MM.1S (cell line): Measurements from ENCODE around the gene TOMM40L.

Experiments used
- DNase-seq: peaks from one replicate; pipeline ENCODE4 v3.0.0-alpha.2; 2015
- H2AFZ ChIP-seq: fragments of 300-600 bp; sonication (generic); 2 replicates; pipeline ENCODE4 v1.6.0; 2016; ENCODE audit warnings: antibody characterized with exemption, low read length
- H3F3A ChIP-seq: fragments of 300-600 bp; sonication (generic); 2 replicates; pipeline ENCODE4 v1.6.1; 2016; ENCODE audit warnings: mild to moderate bottlenecking, antibody characterized with exemption, low read length, moderate library complexity, mixed read lengths; ENCODE audit not compliant: insufficient read depth
- H3K27ac ChIP-seq: fragments of 300-600 bp; sonication (generic); 2 replicates; pipeline ENCODE4 v1.5.1; 2016; ENCODE audit warnings: mild to moderate bottlenecking, low read length
- H3K27me3 ChIP-seq: fragments of 300-600 bp; sonication (generic); replicated peaks from 2 replicates; pipeline ENCODE4 v1.6.0; 2016; ENCODE audit warnings: low read length; ENCODE audit not compliant: insufficient read depth
- H3K36me3 ChIP-seq: fragments of 300-600 bp; sonication (generic); replicated peaks from 2 replicates; pipeline ENCODE4 v1.6.1; 2016; ENCODE audit warnings: mild to moderate bottlenecking, low read length, mixed read lengths; ENCODE audit not compliant: insufficient read depth
- H3K4me1 ChIP-seq: fragments of 300-600 bp; sonication (generic); 2 replicates; pipeline ENCODE4 v1.6.1; 2016; ENCODE audit warnings: low read length, mixed read lengths
- H3K4me2 ChIP-seq: fragments of 300-600 bp; sonication (generic); 2 replicates; pipeline ENCODE4 v1.6.0; 2016; ENCODE audit warnings: low read depth, low read length
- H3K4me3 ChIP-seq: fragments of 300-600 bp; sonication (generic); 2 replicates; pipeline ENCODE4 v1.5.1; 2016; ENCODE audit warnings: low read length, mixed read lengths
- H3K79me2 ChIP-seq: fragments of 300-600 bp; sonication (generic); 2 replicates; pipeline ENCODE4 v1.6.1; 2016; ENCODE audit warnings: mixed run types, low read length, mixed read lengths
- H3K9ac ChIP-seq: fragments of 300-600 bp; sonication (generic); 2 replicates; pipeline ENCODE4 v1.6.1; 2016; ENCODE audit warnings: low read length, mixed read lengths
- H3K9me2 ChIP-seq: fragments of 300-600 bp; sonication (generic); replicated peaks from 2 replicates; pipeline ENCODE4 v1.6.1; 2016; ENCODE audit warnings: mild to moderate bottlenecking, low read length, mixed read lengths; ENCODE audit not compliant: insufficient read depth
- H3K9me3 ChIP-seq: fragments of 300-600 bp; sonication (generic); replicated peaks from 2 replicates; pipeline ENCODE4 v1.6.1; 2016; ENCODE audit warnings: mild to moderate bottlenecking, low read length, mixed read lengths; ENCODE audit not compliant: insufficient read depth
- H4K20me1 ChIP-seq: fragments of 300-600 bp; sonication (generic); 2 replicates; pipeline ENCODE4 v1.6.1; 2016; ENCODE audit warnings: mild to moderate bottlenecking, low read length, moderate library complexity, mixed read lengths; ENCODE audit not compliant: insufficient read depth
- EZH2 ChIP-seq: fragments of 300-600 bp; sonication (generic); optimal IDR thresholded peaks from 2 replicates; pipeline ENCODE3; 2017; ENCODE audit warnings: low read depth, mild to moderate bottlenecking, antibody characterized with exemption, low read length, mixed read lengths
- EZH2phosphoT487 ChIP-seq: fragments of 300-600 bp; sonication (generic); IDR thresholded peaks from 2 replicates; pipeline ENCODE4 v1.6.1; 2018; ENCODE audit warnings: antibody characterized with exemption, low read length
- TF ChIP-seq, protein P1 (sequence below): fragments of 300-600 bp; sonication (generic); IDR thresholded peaks from 2 replicates; pipeline ENCODE4 v1.5.1; 2016; ENCODE audit warnings: antibody characterized with exemption, low read length, mixed read lengths

TOMM40L gene

DNA sequence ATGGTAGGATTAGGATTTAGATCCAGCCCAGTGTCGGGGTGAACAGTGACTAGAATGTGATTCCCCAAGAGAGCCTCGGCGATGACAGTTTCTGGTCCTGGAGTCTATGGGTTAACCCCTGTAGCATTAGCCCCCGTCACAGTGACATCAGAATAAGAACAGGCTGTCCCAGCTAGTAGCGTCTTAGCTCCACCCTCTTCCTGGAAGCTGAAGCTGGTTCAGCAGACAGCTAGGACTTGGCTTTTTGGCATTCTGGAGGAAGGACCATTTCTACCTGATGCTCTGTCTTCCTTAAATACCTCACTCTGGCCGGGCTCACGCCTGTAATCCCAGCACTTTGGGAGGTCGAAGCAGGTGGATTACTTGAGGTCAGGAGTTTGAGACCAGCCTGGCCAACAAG, 18.7 kb upstream of the TOMM40L start:
- peaks cover 58% of the 10 kb centered on the region for H3K79me2 ChIP-seq
- H3K36me3 ChIP-seq = peaks cover 23% of the 10 kb centered on the region; the same call in 1 of the 2 replicates
- H3K9me3 ChIP-seq = no peaks in the 10 kb centered on the region
- H3F3A ChIP-seq = peaks cover 3% of the 10 kb centered on the region; the same call in 1 of the 2 replicates
- no peak overlapping the region for H3K4me3 ChIP-seq
- no peaks in the 10 kb centered on the region for H4K20me1 ChIP-seq
- no peaks in the 10 kb centered on the region for H3K27me3 ChIP-seq
- H3K9me2 ChIP-seq = no peaks in the 10 kb centered on the region
- no peak overlapping the region for H3K9ac ChIP-seq
- DNase-seq = no peak
- TF ChIP-seq, protein P1, sequence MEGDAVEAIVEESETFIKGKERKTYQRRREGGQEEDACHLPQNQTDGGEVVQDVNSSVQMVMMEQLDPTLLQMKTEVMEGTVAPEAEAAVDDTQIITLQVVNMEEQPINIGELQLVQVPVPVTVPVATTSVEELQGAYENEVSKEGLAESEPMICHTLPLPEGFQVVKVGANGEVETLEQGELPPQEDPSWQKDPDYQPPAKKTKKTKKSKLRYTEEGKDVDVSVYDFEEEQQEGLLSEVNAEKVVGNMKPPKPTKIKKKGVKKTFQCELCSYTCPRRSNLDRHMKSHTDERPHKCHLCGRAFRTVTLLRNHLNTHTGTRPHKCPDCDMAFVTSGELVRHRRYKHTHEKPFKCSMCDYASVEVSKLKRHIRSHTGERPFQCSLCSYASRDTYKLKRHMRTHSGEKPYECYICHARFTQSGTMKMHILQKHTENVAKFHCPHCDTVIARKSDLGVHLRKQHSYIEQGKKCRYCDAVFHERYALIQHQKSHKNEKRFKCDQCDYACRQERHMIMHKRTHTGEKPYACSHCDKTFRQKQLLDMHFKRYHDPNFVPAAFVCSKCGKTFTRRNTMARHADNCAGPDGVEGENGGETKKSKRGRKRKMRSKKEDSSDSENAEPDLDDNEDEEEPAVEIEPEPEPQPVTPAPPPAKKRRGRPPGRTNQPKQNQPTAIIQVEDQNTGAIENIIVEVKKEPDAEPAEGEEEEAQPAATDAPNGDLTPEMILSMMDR = no peak
- no peak for TF ChIP-seq EZH2
- no peak for TF ChIP-seq EZH2phosphoT487
- no peak overlapping the region for H2AFZ ChIP-seq
- no peak overlapping the region for H3K4me2 ChIP-seq
- no peak overlapping the region for H3K27ac ChIP-seq
- H3K4me1 ChIP-seq = peaks cover 21% of the 10 kb centered on the region

DNA sequence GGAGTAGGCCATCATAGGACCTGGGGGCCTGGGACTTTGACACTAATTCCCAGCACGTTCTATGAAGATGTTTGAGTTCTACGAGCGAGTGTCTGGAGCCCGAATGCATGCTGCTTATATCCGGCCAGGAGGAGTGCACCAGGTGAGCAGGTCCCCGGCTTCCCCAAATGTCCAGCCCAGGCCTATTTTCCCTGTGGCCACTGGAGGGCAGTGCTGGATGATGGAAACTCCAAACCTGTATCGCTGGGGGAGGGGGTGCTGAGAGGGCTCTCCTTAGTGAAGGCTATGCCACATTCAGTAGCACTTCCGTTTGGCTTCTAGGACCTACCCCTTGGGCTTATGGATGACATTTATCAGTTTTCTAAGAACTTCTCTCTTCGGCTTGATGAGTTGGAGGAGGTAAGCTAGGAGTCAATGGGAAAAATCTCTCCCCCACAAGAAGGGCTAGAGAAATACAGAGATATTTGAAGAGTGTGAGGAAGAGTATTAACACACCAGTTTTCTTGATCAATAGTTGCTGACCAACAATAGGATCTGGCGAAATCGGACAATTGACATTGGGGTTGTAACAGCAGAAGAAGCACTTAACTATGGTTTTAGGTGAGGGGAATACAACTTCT, 16.0 kb upstream of the TOMM40L start:
- Histone ChIP-seq H3K4me3 (no peak overlapping the region), H3K4me2 (peak overlapping the region; percentile 9; the same call in 1 of the 2 replicates), H3K9ac (no peak overlapping the region), H3K27me3 (no peaks in the 10 kb centered on the region), H3K9me2 (no peaks in the 10 kb centered on the region), H2AFZ (no peak overlapping the region), H3F3A (0 out of 2 replicates have a peak, but pooled peaks cover 3% of the 10 kb centered on the region), H3K79me2 (peaks cover 31% of the 10 kb centered on the region), H3K4me1 (peaks cover 12% of the 10 kb centered on the region), H3K9me3 (no peaks in the 10 kb centered on the region), H4K20me1 (no peaks in the 10 kb centered on the region), H3K27ac (no peak overlapping the region; the same call in 1 of the 2 replicates), H3K36me3 (peaks cover 34% of the 10 kb centered on the region; the same call in 1 of the 2 replicates)
- peak; percentile 90 for DNase-seq
- no peak for TF ChIP-seq EZH2
- TF ChIP-seq, protein P1 = peak; percentile 99

DNA sequence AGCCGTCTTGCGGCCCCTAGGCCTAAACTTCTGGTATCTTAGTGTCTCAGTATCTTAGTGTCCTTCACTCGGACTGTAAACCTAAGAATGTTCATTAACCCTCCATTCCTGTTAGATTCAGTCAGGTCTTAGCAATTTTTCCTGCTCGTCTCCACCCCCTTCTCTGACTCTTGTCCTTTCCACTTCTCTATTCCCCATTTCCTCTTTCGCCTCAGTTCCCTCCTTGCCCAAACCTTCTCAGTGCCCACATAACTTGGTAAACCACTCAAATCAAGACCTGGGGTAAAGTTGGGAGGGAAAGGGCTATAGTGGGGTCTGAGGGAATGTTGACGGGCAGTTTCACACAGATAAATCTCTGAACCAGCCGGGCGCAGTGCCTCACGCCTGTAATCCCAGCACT, 11.5 kb upstream of the TOMM40L start:
- no peak overlapping the region for H3K27ac ChIP-seq
- H3K4me2 ChIP-seq = no peak overlapping the region
- no peaks in the 10 kb centered on the region for H3K9me3 ChIP-seq
- no peak for DNase-seq
- no peak overlapping the region for H3K9ac ChIP-seq
- H3F3A ChIP-seq = peaks cover 30% of the 10 kb centered on the region
- H2AFZ ChIP-seq = no peak overlapping the region
- H3K4me3 ChIP-seq = no peak overlapping the region
- H4K20me1 ChIP-seq = no peaks in the 10 kb centered on the region
- no peaks in the 10 kb centered on the region for H3K27me3 ChIP-seq
- H3K4me1 ChIP-seq = peaks cover 36% of the 10 kb centered on the region
- no peaks in the 10 kb centered on the region for H3K9me2 ChIP-seq
- TF ChIP-seq EZH2phosphoT487 = no peak
- TF ChIP-seq, protein P1 = no peak
- no peak for TF ChIP-seq EZH2
- H3K36me3 ChIP-seq = peaks cover 17% of the 10 kb centered on the region; the same call in 1 of the 2 replicates
- H3K79me2 ChIP-seq = peaks cover 7% of the 10 kb centered on the region
